PFSK-1 (cell line): ENCODE results near the gene FXYD1.

ENCODE experiments used
- FOXP2 ChIP-seq: optimal IDR thresholded peaks from 2 replicates; pipeline ENCODE3; 2011; ENCODE audit warnings: borderline replicate concordance, control low read depth, inconsistent platforms; ENCODE audit not compliant: insufficient read depth; ENCODE audit errors: extremely low read length, extremely low read depth
- POLR2AphosphoS5 ChIP-seq: IDR thresholded peaks from 2 replicates; pipeline ENCODE4 v1.6.1; 2012; ENCODE audit warnings: low read depth, mild to moderate bottlenecking, control low read depth, low read length, moderate library complexity
- REST ChIP-seq, 2 experiments: IDR thresholded peaks; 2 replicates each; pipeline versions ENCODE4 v1.6.1 to v1.8.0; 2011 to 2012; ENCODE audit warnings: low read depth in 2 of 2, low read length in 2 of 2, control low read depth in 1 of 2, inconsistent platforms in 1 of 2, mild to moderate bottlenecking in 1 of 2, moderate library complexity in 1 of 2; ENCODE audit not compliant: insufficient read depth in 1 of 2
- SIN3A ChIP-seq: IDR thresholded peaks from 2 replicates; pipeline ENCODE4 v1.6.1; 2012; ENCODE audit warnings: mild to moderate bottlenecking, low read length, moderate library complexity, borderline replicate concordance; ENCODE audit not compliant: insufficient read depth
- TAF1 ChIP-seq: IDR thresholded peaks from 2 replicates; pipeline ENCODE4 v1.6.1; 2012; ENCODE audit warnings: low read length, control low read depth, borderline replicate concordance; ENCODE audit not compliant: insufficient read depth

The FXYD1 gene

DNA sequence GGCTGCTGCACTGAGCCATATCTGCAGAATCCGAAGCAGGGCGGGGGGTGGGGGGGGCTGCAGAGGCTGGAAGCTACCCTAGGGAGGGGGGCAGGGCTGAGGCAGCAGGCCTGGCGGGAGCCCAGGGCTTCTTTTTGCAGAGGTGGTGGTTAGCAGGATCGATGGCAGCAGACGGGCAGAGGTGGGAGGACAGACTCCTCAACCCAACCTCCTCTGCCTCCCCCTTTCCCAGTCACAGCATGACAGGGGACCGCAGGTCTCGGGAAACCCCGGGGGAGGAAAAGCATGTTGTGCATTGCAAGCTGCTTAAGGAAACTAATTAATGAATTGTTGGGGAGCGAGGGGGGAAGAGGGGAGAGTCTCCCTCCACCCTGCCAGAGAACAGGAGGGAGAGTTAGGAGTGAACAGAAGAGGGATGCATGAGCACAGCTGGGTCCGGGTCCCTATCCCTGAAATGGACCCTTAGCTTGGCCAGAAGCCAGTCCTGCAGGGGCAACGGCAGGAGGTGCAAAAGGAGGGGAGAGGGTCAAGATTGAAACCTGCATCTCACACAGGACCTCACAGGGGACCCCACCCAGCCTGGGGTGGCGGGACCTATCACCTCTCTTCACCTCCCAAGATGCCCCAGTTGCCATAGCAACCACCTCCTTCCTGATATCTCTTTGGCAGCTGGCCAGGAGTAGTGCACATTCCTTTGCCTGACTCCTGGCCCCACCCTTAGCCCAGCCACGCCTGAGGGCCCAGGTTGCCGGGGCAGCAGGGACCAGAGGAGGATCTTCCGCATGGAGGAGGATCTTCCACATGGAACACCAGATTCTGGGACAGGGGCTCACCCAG, 6.2 kb downstream of the FXYD1 start:
- no peak for TF ChIP-seq POLR2AphosphoS5
- no peak for TF ChIP-seq REST (IDR thresholded peaks at IDR 0.05; ENCODE audit: insufficient read depth in 1 of 2, low read depth in 2 of 2, low read length in 2 of 2)
- no peak for TF ChIP-seq FOXP2
- no peak for TF ChIP-seq TAF1
- TF ChIP-seq SIN3A = no peak

- TF ChIP-seq FOXP2 (no peak), TAF1 (no peak), POLR2AphosphoS5 (no peak), REST (IDR thresholded peaks at IDR 0.05; ENCODE audit: insufficient read depth in 1 of 2, low read depth in 2 of 2, low read length in 2 of 2) (no peak), SIN3A (no peak)
Measured at GRCh38 chr19:35146746-35147459, 8.3 kb downstream of the FXYD1 start.

DNA sequence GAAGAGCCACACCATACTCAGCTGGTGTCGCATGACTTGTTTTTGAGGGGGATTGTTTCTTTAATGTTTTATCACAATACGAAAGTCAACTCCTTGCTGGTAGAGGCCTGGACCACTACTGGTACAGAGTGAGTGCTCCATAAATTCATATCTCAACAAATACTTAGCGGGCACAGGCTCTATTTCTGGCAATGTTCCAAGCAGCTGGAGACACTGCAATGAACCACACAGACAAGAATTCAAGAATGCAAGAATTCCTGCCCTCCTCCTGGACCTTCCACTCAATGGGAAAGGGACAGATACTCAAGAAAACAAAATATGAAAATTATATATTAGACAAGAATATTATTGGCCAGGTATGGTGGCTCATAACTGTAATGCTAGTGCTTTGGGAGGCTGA, 10.8 kb downstream of the FXYD1 start:
- TF ChIP-seq TAF1 = no peak
- no peak for TF ChIP-seq FOXP2
- TF ChIP-seq POLR2AphosphoS5 = no peak
- no peak for TF ChIP-seq SIN3A
- no peak for TF ChIP-seq REST (IDR thresholded peaks at IDR 0.05; ENCODE audit: insufficient read depth in 1 of 2, low read depth in 2 of 2, low read length in 2 of 2)

GRCh38 chr19:35150445-35150844, 11.8 kb downstream of the FXYD1 start:
- TF ChIP-seq TAF1 = no peak
- TF ChIP-seq FOXP2 = no peak
- no peak for TF ChIP-seq SIN3A
- no peak for TF ChIP-seq REST (IDR thresholded peaks at IDR 0.05; ENCODE audit: insufficient read depth in 1 of 2, low read depth in 2 of 2, low read length in 2 of 2)
- TF ChIP-seq POLR2AphosphoS5 = no peak
